ENCODE data around the gene BAIAP3. TPM values are rescaled to one million over a fixed set of nuclear protein-coding genes. Genes with fewer than 3 reads are reported as not detected.

BAIAP3 gene
- total RNA-seq, result 1.3 and 3.4 TPM in 2 replicates

GRCh38 chr16:1333149-1333812, at the start of gene BAIAP3:
BAIAP3 (plus strand) TSS chr16:1333645; CDS start chr16:1338550, 4,905 bp downstream.

GRCh38 chr16:1308977-1309885, 24.2 kb upstream of the BAIAP3 start, which contains the start of gene UBE2I:
UBE2I (plus strand) TSS chr16:1309636; CDS start chr16:1314031, 4,395 bp downstream.

GRCh38 chr16:1351582-1352362, 18.3 kb downstream of the BAIAP3 start, which contains the start of the genes GNPTG and TSR3:
GNPTG (plus strand) TSS chr16:1351931; CDS start chr16:1351966, 35 bp downstream.
TSR3 (minus strand) TSS chr16:1351878; CDS start chr16:1351804, 74 bp downstream.

Other genes with a start within 250 kb of the BAIAP3 start
- gene C1QTNF8, start 237.4 kb upstream of the BAIAP3 start, total RNA-seq, result not detected in 2 replicates
- gene CACNA1H, start 180.5 kb upstream of the BAIAP3 start, total RNA-seq, result 0.09 and 0.11 TPM in 2 replicates
- gene TPSG1, start 108.4 kb upstream of the BAIAP3 start, total RNA-seq, result not detected in 2 replicates
- not detected in 2 replicates for gene TPSB2, start 103.5 kb upstream of the BAIAP3 start, total RNA-seq
- 0.09 TPM in 1 of 2 replicates, not detected in the other for gene TPSAB1, start 92.9 kb upstream of the BAIAP3 start, total RNA-seq
- not detected in 2 replicates for gene TPSD1, start 77.6 kb upstream of the BAIAP3 start, total RNA-seq
- gene UBE2I, start 24.0 kb upstream of the BAIAP3 start, total RNA-seq, result 28.9 and 43.6 TPM in 2 replicates
- gene TSR3, start 18.2 kb downstream of the BAIAP3 start, total RNA-seq, result 45.3 and 59.5 TPM in 2 replicates
- gene GNPTG, start 18.3 kb downstream of the BAIAP3 start, total RNA-seq, result 26.6 and 28.3 TPM in 2 replicates
- 5.4 and 6.4 TPM in 2 replicates for gene UNKL, start 81.1 kb downstream of the BAIAP3 start, total RNA-seq
- 16.3 and 19.2 TPM in 2 replicates for gene UQCC4, start 87.1 kb downstream of the BAIAP3 start, total RNA-seq
- not detected in 2 replicates for gene PERCC1, start 97.4 kb downstream of the BAIAP3 start, total RNA-seq
- 0.11 and 0.17 TPM in 2 replicates for gene CCDC154, start 110.9 kb downstream of the BAIAP3 start, total RNA-seq
- 57.4 and 72.2 TPM in 2 replicates for gene CLCN7, start 141.4 kb downstream of the BAIAP3 start, total RNA-seq
- gene PTX4, start 155.3 kb downstream of the BAIAP3 start, total RNA-seq, result 0.11 and 0.17 TPM in 2 replicates
- gene TELO2, start 159.7 kb downstream of the BAIAP3 start, total RNA-seq, result 13.8 and 16.5 TPM in 2 replicates
- gene TMEM204, start 200.0 kb downstream of the BAIAP3 start, total RNA-seq, result 142 and 170 TPM in 2 replicates